Ascending aorta (tissue), 2 donors: ENCODE measurements around the gene PRR11. TPM values are rescaled to one million over a fixed set of nuclear protein-coding genes. Genes with fewer than 3 reads are reported as not detected.
"Not testable (repeated sequence)": the region's sequence is repeated elsewhere in the genome, so short reads cannot be mapped to it uniquely, and the experiment has no call there.

Experiments used
- DNase-seq, 2 donors: peaks; one replicate each; pipeline ENCODE4 v3.0.0-alpha.2; 2019; ENCODE audit warnings: low spot score in 2 of 2
- H3K27ac ChIP-seq, 2 donors: fragments of 200-600 bp; sonication (generic); one replicate each; pipeline ENCODE4 v1.5.1; 2016 to 2017; ENCODE audit warnings: mild to moderate bottlenecking in 1 of 2
- H3K27me3 ChIP-seq: fragments of 200-600 bp; sonication (generic); one replicate; pipeline ENCODE4 v1.5.1; 2017
- H3K36me3 ChIP-seq, 2 donors: fragments of 200-600 bp; sonication (generic); one replicate each; pipeline ENCODE4 v1.5.1; 2016
- H3K4me1 ChIP-seq, 2 donors: fragments of 200-600 bp; sonication (generic); one replicate each; pipeline ENCODE4 v1.5.1; 2016 to 2017; ENCODE audit warnings: mild to moderate bottlenecking in 1 of 2
- H3K4me3 ChIP-seq, 2 donors: fragments of 200-600 bp; sonication (generic); one replicate each; pipeline ENCODE4 v1.5.1; 2016 to 2017; ENCODE audit warnings: mild to moderate bottlenecking in 1 of 2
- H3K9me3 ChIP-seq, 2 donors: fragments of 200-600 bp; sonication (generic); one replicate each; pipeline ENCODE4 v1.5.1; 2016
- intact Hi-C: fragments of 100-400 bp; cut with DNase I; formaldehyde crosslinking; loops from one replicate; pipeline ENCODE4 v1.15.1; 2023
- total RNA-seq: library from RNA; depleted of rRNA; stranded (reverse); fragments of >200 nt; gene quantifications from one replicate; pipeline ENCODE4 v1.1.0, GENCODE V29; 2016
- TF ChIP-seq, protein P1 (sequence below), 3 experiments: fragments of 200-600 bp in 2 of 3; fragments of 450-650 bp in 1 of 3; sonication (generic) in 2 of 3; IDR thresholded peaks; one replicate each; pipeline ENCODE4 v1.5.1; 2016 to 2019; ENCODE audit warnings: antibody characterized with exemption in 3 of 3, mild to moderate bottlenecking in 1 of 3, moderate library complexity in 1 of 3

Gene PRR11
- total RNA-seq, 1 donor from 2014 or later: 0.11 TPM

GRCh38 chr17:59124665-59125064 lies 30.9 kb upstream of the PRR11 start:
- H3K27ac ChIP-seq: no peak overlapping the region
- H3K4me3 ChIP-seq: no peak overlapping the region
- peaks cover 4 to 12% of the 10 kb centered on the region in 2 donors for H3K36me3 ChIP-seq
- TF ChIP-seq, protein P1, sequence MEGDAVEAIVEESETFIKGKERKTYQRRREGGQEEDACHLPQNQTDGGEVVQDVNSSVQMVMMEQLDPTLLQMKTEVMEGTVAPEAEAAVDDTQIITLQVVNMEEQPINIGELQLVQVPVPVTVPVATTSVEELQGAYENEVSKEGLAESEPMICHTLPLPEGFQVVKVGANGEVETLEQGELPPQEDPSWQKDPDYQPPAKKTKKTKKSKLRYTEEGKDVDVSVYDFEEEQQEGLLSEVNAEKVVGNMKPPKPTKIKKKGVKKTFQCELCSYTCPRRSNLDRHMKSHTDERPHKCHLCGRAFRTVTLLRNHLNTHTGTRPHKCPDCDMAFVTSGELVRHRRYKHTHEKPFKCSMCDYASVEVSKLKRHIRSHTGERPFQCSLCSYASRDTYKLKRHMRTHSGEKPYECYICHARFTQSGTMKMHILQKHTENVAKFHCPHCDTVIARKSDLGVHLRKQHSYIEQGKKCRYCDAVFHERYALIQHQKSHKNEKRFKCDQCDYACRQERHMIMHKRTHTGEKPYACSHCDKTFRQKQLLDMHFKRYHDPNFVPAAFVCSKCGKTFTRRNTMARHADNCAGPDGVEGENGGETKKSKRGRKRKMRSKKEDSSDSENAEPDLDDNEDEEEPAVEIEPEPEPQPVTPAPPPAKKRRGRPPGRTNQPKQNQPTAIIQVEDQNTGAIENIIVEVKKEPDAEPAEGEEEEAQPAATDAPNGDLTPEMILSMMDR (IDR thresholded peaks at IDR 0.05): no peak
- no peaks in the 10 kb centered on the region for H3K9me3 ChIP-seq
- no peak for DNase-seq
- H3K4me1 ChIP-seq: no peaks in the 10 kb centered on the region
- no peaks in the 10 kb centered on the region for H3K27me3 ChIP-seq
- intact Hi-C loops: no loop called here

DNA sequence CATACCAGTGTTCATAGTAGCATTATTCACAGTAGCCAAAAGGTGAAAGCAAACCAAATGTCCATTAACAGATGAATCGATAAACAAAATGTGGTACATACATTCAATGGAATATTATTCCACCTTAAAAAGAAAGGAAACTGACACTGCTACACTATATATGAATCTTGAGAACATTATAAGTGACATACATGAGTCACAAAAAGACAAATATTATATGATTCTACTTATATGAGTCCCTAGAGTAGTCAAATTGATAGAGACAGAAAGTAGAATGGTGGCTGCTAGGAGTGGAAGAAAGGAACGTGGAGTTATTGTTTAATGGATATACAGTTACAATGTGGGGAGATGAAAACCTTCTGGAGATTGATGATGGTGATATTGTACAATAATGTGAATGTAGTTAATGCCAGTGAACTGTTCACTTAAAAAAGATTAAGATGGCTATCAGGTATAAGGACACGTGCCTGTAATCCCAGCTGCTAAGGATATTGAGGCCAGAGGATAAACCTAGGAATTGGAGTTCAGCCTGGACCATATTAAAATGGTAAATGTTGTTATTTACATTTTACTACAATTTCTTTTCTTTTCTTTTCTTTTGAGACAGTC lies 28.6 kb upstream of the PRR11 start:
- intact Hi-C loops: no loop called here
- no peak for DNase-seq
- Histone ChIP-seq H3K27ac (no peak overlapping the region), H3K36me3 (peaks cover 4 to 5% of the 10 kb centered on the region in 2 donors), H3K4me1 (no peaks in the 10 kb centered on the region), H3K9me3 (no peaks in the 10 kb centered on the region), H3K27me3 (no peaks in the 10 kb centered on the region), H3K4me3 (no peak overlapping the region)
- TF ChIP-seq, protein P1 (IDR thresholded peaks at IDR 0.05): no peak

- H3K27me3 ChIP-seq: no peaks in the 10 kb centered on the region
- H3K36me3 ChIP-seq: peaks cover 2 to 5% of the 10 kb centered on the region in 2 donors
- no peaks in the 10 kb centered on the region for H3K4me1 ChIP-seq
- DNase-seq: no peak
- H3K4me3 ChIP-seq: no peak overlapping the region
- H3K27ac ChIP-seq: no peak overlapping the region
- intact Hi-C loops: no loop called here
- no peaks in the 10 kb centered on the region for H3K9me3 ChIP-seq
- TF ChIP-seq, protein P1 (IDR thresholded peaks at IDR 0.05): no peak
Observed at GRCh38 chr17:59129814-59130213, 25.7 kb upstream of the PRR11 start.

GRCh38 chr17:59131131-59131530 lies 24.4 kb upstream of the PRR11 start:
- Histone ChIP-seq H3K27ac (no peak overlapping the region), H3K36me3 (peaks cover 2 to 5% of the 10 kb centered on the region in 2 donors), H3K4me1 (no peaks in the 10 kb centered on the region), H3K27me3 (no peaks in the 10 kb centered on the region), H3K9me3 (no peaks in the 10 kb centered on the region), H3K4me3 (no peak overlapping the region)
- no peak for DNase-seq
- intact Hi-C loops: no loop called here
- TF ChIP-seq, protein P1 (IDR thresholded peaks at IDR 0.05): no peak

- DNase-seq, intact Hi-C loops, H3K9me3 ChIP-seq, H3K36me3 ChIP-seq, H3K4me1 ChIP-seq, H3K27me3 ChIP-seq, H3K27ac ChIP-seq, H3K4me3 ChIP-seq: not testable (repeated sequence)
Observed at GRCh38 chr17:59138339-59138738, 17.2 kb upstream of the PRR11 start.

- H3K4me1 ChIP-seq: no peaks in the 10 kb centered on the region
- no peak overlapping the region for H3K27ac ChIP-seq
- H3K36me3 ChIP-seq: no peaks in the 10 kb centered on the region
- no peak overlapping the region for H3K4me3 ChIP-seq
- H3K27me3 ChIP-seq: no peaks in the 10 kb centered on the region
- no peak for DNase-seq
- intact Hi-C loops: no loop called here
- TF ChIP-seq, protein P1 (IDR thresholded peaks at IDR 0.05): no peak
- H3K9me3 ChIP-seq: no peaks in the 10 kb centered on the region
Observed at GRCh38 chr17:59139939-59140338, 15.6 kb upstream of the PRR11 start.
